Stimulated activated CD8-positive, alpha-beta memory T cell treated with anti-CD3 and anti-CD28 coated beads, Interleukin-4, amount 100 ng/mL, for 24 hours (primary cell): ENCODE measurements around the gene DNMT1.
"Not testable (repeated sequence)": the region's sequence is repeated elsewhere in the genome, so short reads cannot be mapped to it uniquely, and the experiment has no call there.

ENCODE experiments used
- DNase-seq: peaks from one replicate; pipeline ENCODE4 v3.0.0-alpha.2; 2020; ENCODE audit warnings: low read depth

The DNMT1 gene

GRCh38 chr19:10222201-10222890, 27.6 kb upstream of the DNMT1 start:
- no peak for DNase-seq

- no peak for DNase-seq
These were observed 25.9 kb upstream of the DNMT1 start for GRCh38 chr19:10220695-10221094.

GRCh38 chr19:10219678-10220077, 24.9 kb upstream of the DNMT1 start:
- DNase-seq, result peak; percentile 11

GRCh38 chr19:10217085-10217484, 22.3 kb upstream of the DNMT1 start:
- no peak for DNase-seq

- no peak for DNase-seq
These were observed 20.0 kb upstream of the DNMT1 start for GRCh38 chr19:10214784-10215183.

GRCh38 chr19:10211691-10212090, 16.9 kb upstream of the DNMT1 start:
- DNase-seq, result no peak

- no peak for DNase-seq
These were observed 16.3 kb upstream of the DNMT1 start for GRCh38 chr19:10211061-10211460.

GRCh38 chr19:10209315-10209714, 14.6 kb upstream of the DNMT1 start:
- DNase-seq, result no peak

GRCh38 chr19:10207026-10207425, 12.3 kb upstream of the DNMT1 start:
- DNase-seq, result no peak

- DNase-seq, result no peak
These were observed 11.6 kb upstream of the DNMT1 start for GRCh38 chr19:10206226-10206885.

GRCh38 chr19:10205636-10206035, 10.9 kb upstream of the DNMT1 start:
- DNase-seq, result no peak

GRCh38 chr19:10203686-10204085, 8.9 kb upstream of the DNMT1 start:
- no peak for DNase-seq

GRCh38 chr19:10201176-10201575, 6.4 kb upstream of the DNMT1 start:
- no peak for DNase-seq

GRCh38 chr19:10200101-10200500, 5.3 kb upstream of the DNMT1 start:
- DNase-seq, result not testable (repeated sequence)

- not testable (repeated sequence) for DNase-seq
These were observed 4.3 kb upstream of the DNMT1 start for GRCh38 chr19:10198889-10199644.

- no peak for DNase-seq
These were observed 406 bp upstream of the DNMT1 start for GRCh38 chr19:10195199-10195519.

GRCh38 chr19:10193790-10194499, 808 bp downstream of the DNMT1 start:
- no peak for DNase-seq

GRCh38 chr19:10192922-10193321, 1.8 kb downstream of the DNMT1 start:
- no peak for DNase-seq

GRCh38 chr19:10191347-10191746, 3.4 kb downstream of the DNMT1 start:
- DNase-seq, result no peak

- DNase-seq, result no peak
These were observed 4.7 kb downstream of the DNMT1 start for GRCh38 chr19:10190026-10190425.

- DNase-seq, result peak; percentile 8
These were observed 5.1 kb downstream of the DNMT1 start for GRCh38 chr19:10189616-10190015.

GRCh38 chr19:10187315-10187714, 7.4 kb downstream of the DNMT1 start:
- DNase-seq, result no peak

GRCh38 chr19:10184636-10185035, 10.1 kb downstream of the DNMT1 start:
- no peak for DNase-seq
